HepG2 (cell line): ENCODE measurements around the gene ARHGAP5. TPM values are rescaled to one million over a fixed set of nuclear protein-coding genes. Genes with fewer than 3 reads are reported as not detected.

Source experiments
- MLXIP ChIP-seq: sonication (generic); formaldehyde crosslinking; IDR thresholded peaks from 2 replicates; pipeline ENCODE4 v1.9.0; 2021; ENCODE audit warnings: missing genetic modification reagents, borderline replicate concordance
- PLRG1 ChIP-seq: fragments of 450-650 bp; conservative IDR thresholded peaks from 2 replicates; pipeline ENCODE4 v1.6.1; 2016
- RFXANK ChIP-seq: IDR thresholded peaks from 2 replicates; pipeline ENCODE4 v1.6.1; 2016
- SUZ12 ChIP-seq: fragments of 150-350 bp; IDR thresholded peaks from 2 replicates; pipeline ENCODE4 v1.6.1; 2014; ENCODE audit warnings: low read depth, low read length
- ZBTB3 ChIP-seq: sonication (generic); formaldehyde crosslinking; IDR thresholded peaks from 2 replicates; pipeline ENCODE4 v1.4.0; 2020; ENCODE audit warnings: low read depth, mild to moderate bottlenecking, moderate library complexity, missing genetic modification reagents, borderline replicate concordance
- ZC3H4 ChIP-seq: sonication (generic); formaldehyde crosslinking; IDR thresholded peaks from 2 replicates; pipeline ENCODE4 v1.4.0; 2020; ENCODE audit warnings: missing genetic modification reagents, borderline replicate concordance
- ZNF124 ChIP-seq: sonication (generic); formaldehyde crosslinking; IDR thresholded peaks from 2 replicates; pipeline ENCODE4 v1.4.0; 2020; ENCODE audit warnings: missing genetic modification reagents
- polyA plus RNA-seq, 8 experiments: library from polyadenylated mRNA; depleted of rRNA in 3 of 8; stranded (reverse) in 7 of 8; unstranded in 1 of 8; fragments of >200 nt; fragmentation: Illumina TruSeq in 4 of 8; extraction: Trizol in 4 of 8; gene quantifications; 2 replicates each; pipeline versions ENCODE4 v1.2.1 to v1.2.3, GENCODE V29; 2011 to 2016; ENCODE audit warnings: low read depth in 4 of 8, missing spikeins in 1 of 8, mixed read lengths in 1 of 8; ENCODE audit not compliant: insufficient read depth in 1 of 8
- total RNA-seq, 5 experiments: library from RNA; depleted of rRNA; stranded (reverse); fragments of >200 nt; fragmentation: Illumina TruSeq; extraction: Trizol; gene quantifications; 2 replicates each; pipeline ENCODE4 v1.2.3, GENCODE V29; 2016; ENCODE audit warnings: low read depth in 1 of 5
- TF ChIP-seq, protein P1 (sequence below): IDR thresholded peaks from 2 replicates; pipeline ENCODE4 v1.6.1; 2016; ENCODE audit warnings: missing biosample characterization, missing genetic modification reagents, low read depth
- TF ChIP-seq, protein P2 (sequence below), 2 experiments: sonication (generic) in 1 of 2; formaldehyde crosslinking in 1 of 2; IDR thresholded peaks; 2 replicates each; pipeline versions ENCODE4 v1.6.1 to v1.9.0; 2014 to 2022; ENCODE audit warnings: antibody characterized with exemption in 1 of 2, borderline replicate concordance in 1 of 2, inconsistent platforms in 1 of 2, low read depth in 1 of 2, missing genetic modification reagents in 1 of 2
- TF ChIP-seq, protein P3 (sequence below): fragments of 450-650 bp; IDR thresholded peaks from 2 replicates; pipeline ENCODE4 v1.6.1; 2017
- TF ChIP-seq, protein P4 (sequence below): sonication (generic); formaldehyde crosslinking; IDR thresholded peaks from 2 replicates; pipeline ENCODE4 v1.4.0; 2020; ENCODE audit warnings: missing genetic modification reagents, borderline replicate concordance

The ARHGAP5 gene
- total and polyA plus RNA-seq, 2 of the 13 experiments (the other 11 are each of a cell fraction or from before 2014, with no cell fraction given), result 33.7 to 144 TPM

DNA sequence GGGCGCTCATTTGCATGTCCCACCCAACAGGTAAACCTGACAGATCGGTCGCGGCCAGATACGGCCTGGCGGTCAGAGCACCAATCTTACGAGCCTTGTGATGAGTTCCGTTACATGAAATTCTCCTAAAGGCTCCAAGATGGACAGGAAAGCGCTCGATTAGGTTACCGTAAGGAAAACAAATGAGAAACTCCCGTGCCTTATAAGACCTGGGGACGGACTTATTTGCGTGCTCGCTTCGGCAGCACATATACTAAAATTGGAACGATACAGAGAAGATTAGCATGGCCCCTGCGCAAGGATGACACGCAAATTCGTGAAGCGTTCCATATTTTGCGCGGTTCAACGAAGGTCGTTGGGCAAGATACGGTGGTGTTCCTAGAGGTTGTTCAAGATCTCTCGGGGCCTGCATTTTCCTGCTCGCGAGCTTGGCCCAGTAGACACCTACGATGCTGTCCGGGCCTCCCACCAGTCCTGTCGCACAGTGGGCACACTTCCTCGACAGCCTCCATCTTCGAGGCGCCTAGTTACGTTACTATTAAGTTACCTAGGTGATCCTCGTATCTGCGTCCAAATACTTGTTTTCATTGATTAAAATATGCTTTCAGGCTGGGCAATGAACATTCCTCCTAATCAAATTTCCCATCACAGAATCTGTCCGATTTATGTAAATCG, 124.8 kb downstream of the ARHGAP5 start, which contains the start of gene RNU6-7 (continued):
- TF ChIP-seq, protein P1, sequence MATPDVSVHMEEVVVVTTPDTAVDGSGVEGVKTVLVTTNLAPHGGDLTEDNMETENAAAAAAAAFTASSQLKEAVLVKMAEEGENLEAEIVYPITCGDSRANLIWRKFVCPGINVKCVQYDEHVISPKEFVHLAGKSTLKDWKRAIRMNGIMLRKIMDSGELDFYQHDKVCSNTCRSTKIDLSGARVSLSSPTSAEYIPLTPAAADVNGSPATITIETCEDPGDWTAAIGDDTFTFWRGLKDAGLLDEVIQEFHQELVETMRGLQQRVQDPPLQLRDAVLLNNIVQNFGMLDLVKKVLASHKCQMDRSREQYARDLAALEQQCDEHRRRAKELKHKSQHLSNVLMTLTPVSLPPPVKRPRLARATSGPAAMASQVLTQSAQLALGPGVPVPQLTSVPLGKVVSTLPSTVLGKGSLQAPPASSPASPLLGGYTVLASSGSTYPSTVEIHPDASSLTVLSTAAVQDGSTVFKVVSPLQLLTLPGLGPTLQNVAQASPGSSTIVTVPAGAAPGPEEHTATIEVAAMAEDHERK (CRISPR knock-in tag), result no peak
- no peak for TF ChIP-seq ZNF124 (CRISPR knock-in tag)
- TF ChIP-seq, protein P2, sequence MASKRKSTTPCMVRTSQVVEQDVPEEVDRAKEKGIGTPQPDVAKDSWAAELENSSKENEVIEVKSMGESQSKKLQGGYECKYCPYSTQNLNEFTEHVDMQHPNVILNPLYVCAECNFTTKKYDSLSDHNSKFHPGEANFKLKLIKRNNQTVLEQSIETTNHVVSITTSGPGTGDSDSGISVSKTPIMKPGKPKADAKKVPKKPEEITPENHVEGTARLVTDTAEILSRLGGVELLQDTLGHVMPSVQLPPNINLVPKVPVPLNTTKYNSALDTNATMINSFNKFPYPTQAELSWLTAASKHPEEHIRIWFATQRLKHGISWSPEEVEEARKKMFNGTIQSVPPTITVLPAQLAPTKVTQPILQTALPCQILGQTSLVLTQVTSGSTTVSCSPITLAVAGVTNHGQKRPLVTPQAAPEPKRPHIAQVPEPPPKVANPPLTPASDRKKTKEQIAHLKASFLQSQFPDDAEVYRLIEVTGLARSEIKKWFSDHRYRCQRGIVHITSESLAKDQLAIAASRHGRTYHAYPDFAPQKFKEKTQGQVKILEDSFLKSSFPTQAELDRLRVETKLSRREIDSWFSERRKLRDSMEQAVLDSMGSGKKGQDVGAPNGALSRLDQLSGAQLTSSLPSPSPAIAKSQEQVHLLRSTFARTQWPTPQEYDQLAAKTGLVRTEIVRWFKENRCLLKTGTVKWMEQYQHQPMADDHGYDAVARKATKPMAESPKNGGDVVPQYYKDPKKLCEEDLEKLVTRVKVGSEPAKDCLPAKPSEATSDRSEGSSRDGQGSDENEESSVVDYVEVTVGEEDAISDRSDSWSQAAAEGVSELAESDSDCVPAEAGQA (IDR thresholded peaks at IDR 0.05; ENCODE audit: low read depth), result peak; percentile 75
- TF ChIP-seq, protein P2 (CRISPR knock-in tag; IDR thresholded peaks at IDR 0.05; ENCODE audit: borderline replicate concordance), result no peak
- TF ChIP-seq RFXANK (CRISPR knock-in tag), result 0 out of 2 replicates have a peak, but pooled peaks have one; percentile 27
- peak; percentile 74; the same call in 1 of the 2 replicates for TF ChIP-seq ZC3H4 (CRISPR knock-in tag)
- TF ChIP-seq SUZ12, result no peak
- TF ChIP-seq MLXIP (CRISPR knock-in tag), result no peak
- TF ChIP-seq, protein P3, sequence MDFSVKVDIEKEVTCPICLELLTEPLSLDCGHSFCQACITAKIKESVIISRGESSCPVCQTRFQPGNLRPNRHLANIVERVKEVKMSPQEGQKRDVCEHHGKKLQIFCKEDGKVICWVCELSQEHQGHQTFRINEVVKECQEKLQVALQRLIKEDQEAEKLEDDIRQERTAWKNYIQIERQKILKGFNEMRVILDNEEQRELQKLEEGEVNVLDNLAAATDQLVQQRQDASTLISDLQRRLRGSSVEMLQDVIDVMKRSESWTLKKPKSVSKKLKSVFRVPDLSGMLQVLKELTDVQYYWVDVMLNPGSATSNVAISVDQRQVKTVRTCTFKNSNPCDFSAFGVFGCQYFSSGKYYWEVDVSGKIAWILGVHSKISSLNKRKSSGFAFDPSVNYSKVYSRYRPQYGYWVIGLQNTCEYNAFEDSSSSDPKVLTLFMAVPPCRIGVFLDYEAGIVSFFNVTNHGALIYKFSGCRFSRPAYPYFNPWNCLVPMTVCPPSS, result no peak
- TF ChIP-seq PLRG1, result no peak
- TF ChIP-seq ZBTB3 (CRISPR knock-in tag), result no peak
- TF ChIP-seq, protein P4, sequence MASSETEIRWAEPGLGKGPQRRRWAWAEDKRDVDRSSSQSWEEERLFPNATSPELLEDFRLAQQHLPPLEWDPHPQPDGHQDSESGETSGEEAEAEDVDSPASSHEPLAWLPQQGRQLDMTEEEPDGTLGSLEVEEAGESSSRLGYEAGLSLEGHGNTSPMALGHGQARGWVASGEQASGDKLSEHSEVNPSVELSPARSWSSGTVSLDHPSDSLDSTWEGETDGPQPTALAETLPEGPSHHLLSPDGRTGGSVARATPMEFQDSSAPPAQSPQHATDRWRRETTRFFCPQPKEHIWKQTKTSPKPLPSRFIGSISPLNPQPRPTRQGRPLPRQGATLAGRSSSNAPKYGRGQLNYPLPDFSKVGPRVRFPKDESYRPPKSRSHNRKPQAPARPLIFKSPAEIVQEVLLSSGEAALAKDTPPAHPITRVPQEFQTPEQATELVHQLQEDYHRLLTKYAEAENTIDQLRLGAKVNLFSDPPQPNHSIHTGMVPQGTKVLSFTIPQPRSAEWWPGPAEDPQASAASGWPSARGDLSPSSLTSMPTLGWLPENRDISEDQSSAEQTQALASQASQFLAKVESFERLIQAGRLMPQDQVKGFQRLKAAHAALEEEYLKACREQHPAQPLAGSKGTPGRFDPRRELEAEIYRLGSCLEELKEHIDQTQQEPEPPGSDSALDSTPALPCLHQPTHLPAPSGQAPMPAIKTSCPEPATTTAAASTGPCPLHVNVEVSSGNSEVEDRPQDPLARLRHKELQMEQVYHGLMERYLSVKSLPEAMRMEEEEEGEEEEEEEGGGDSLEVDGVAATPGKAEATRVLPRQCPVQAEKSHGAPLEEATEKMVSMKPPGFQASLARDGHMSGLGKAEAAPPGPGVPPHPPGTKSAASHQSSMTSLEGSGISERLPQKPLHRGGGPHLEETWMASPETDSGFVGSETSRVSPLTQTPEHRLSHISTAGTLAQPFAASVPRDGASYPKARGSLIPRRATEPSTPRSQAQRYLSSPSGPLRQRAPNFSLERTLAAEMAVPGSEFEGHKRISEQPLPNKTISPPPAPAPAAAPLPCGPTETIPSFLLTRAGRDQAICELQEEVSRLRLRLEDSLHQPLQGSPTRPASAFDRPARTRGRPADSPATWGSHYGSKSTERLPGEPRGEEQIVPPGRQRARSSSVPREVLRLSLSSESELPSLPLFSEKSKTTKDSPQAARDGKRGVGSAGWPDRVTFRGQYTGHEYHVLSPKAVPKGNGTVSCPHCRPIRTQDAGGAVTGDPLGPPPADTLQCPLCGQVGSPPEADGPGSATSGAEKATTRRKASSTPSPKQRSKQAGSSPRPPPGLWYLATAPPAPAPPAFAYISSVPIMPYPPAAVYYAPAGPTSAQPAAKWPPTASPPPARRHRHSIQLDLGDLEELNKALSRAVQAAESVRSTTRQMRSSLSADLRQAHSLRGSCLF (CRISPR knock-in tag), result no peak
